ENCODE measurements around the gene MMP24OS.

The MMP24OS gene

GRCh38 chr20:35277531-35278395, at the start of gene MMP24OS:
Gene MMP24OS (minus strand): TSS chr20:35278122. CDS start chr20:35277929, 193 bp downstream.
- peak within 1 kb of the TSS; percentile 82 to 83 for H3K4me3 ChIP-seq (replicated peaks in 1 of 2; ENCODE audit: low read depth in 2 of 2, low read length in 2 of 2)
- TF ChIP-seq CTCF (IDR thresholded peaks at IDR 0.05; ENCODE audit: low read depth, low read length) = peak; percentile 13
- DNase-seq (ENCODE audit: low read depth in 2 of 2) = peak; percentile 82 to 92

GRCh38 chr20:35327074-35327976, 49.4 kb upstream of the MMP24OS start:
- no peak for TF ChIP-seq CTCF (IDR thresholded peaks at IDR 0.05; ENCODE audit: low read depth, low read length)
- peak in 1 of 2 donors; percentile 37 for DNase-seq (ENCODE audit: low read depth in 2 of 2)
- no peak overlapping the region for H3K4me3 ChIP-seq (replicated peaks in 1 of 2; ENCODE audit: low read depth in 2 of 2, low read length in 2 of 2)

GRCh38 chr20:35326740-35327073, 48.8 kb upstream of the MMP24OS start:
- no peak for TF ChIP-seq CTCF (IDR thresholded peaks at IDR 0.05; ENCODE audit: low read depth, low read length)
- DNase-seq (ENCODE audit: low read depth in 2 of 2) = no peak
- no peak overlapping the region for H3K4me3 ChIP-seq (replicated peaks in 1 of 2; ENCODE audit: low read depth in 2 of 2, low read length in 2 of 2)

GRCh38 chr20:35326021-35326739, 48.3 kb upstream of the MMP24OS start:
- no peak overlapping the region for H3K4me3 ChIP-seq (replicated peaks in 1 of 2; ENCODE audit: low read depth in 2 of 2, low read length in 2 of 2)
- no peak for DNase-seq (ENCODE audit: low read depth in 2 of 2)
- TF ChIP-seq CTCF (IDR thresholded peaks at IDR 0.05; ENCODE audit: low read depth, low read length) = no peak

- H3K4me3 ChIP-seq (replicated peaks in 1 of 2; ENCODE audit: low read depth in 2 of 2, low read length in 2 of 2) = no peak overlapping the region
- TF ChIP-seq CTCF (IDR thresholded peaks at IDR 0.05; ENCODE audit: low read depth, low read length) = no peak
- DNase-seq (ENCODE audit: low read depth in 2 of 2) = no peak
Measured at GRCh38 chr20:35325401-35325800, 47.5 kb upstream of the MMP24OS start.

GRCh38 chr20:35320396-35321126, 42.6 kb upstream of the MMP24OS start:
- no peak for TF ChIP-seq CTCF (IDR thresholded peaks at IDR 0.05; ENCODE audit: low read depth, low read length)
- DNase-seq (ENCODE audit: low read depth in 2 of 2) = peak in 1 of 2 donors; percentile 84
- no peak overlapping the region for H3K4me3 ChIP-seq (replicated peaks in 1 of 2; ENCODE audit: low read depth in 2 of 2, low read length in 2 of 2)
